H1 (cell line): Measurements from ENCODE around the gene TMEM250. TPM values are rescaled to one million over a fixed set of nuclear protein-coding genes. Genes with fewer than 3 reads are reported as not detected.

Experiments
- CTCF ChIA-PET: fragments of 300-600 bp; sonication (Branson Sonifier 250); formaldehyde crosslinking; loops from one replicate; lab custom pipeline; 2021; ENCODE audit not compliant: partially characterized antibody; lab: Charles Lee
- POLR2A ChIA-PET: fragments of 300-600 bp; sonication (Branson Sonifier 250); formaldehyde crosslinking; loops from one replicate; lab custom pipeline; 2021; ENCODE audit warnings: inconsistent platforms; ENCODE audit not compliant: partially characterized antibody; lab: Charles Lee
- DNase-seq, 2 experiments: peaks; one replicate each; pipeline versions ENCODE4 v3.0.0 to v3.0.0-alpha.2; 2010 to 2022; ENCODE audit warnings: low spot score in 2 of 2, low read depth in 1 of 2, mixed read lengths in 1 of 2
- FAIRE-seq: peaks from 2 replicates; lab custom pipeline; 2011; peaks lifted over from hg19 to GRCh38; lab: Jason Lieb, UNC
- H2AFZ ChIP-seq: 2 replicates; pipeline ENCODE4 v1.8.1; 2012; ENCODE audit warnings: low read length, inconsistent platforms
- H2AK5ac ChIP-seq: 2 replicates; pipeline ENCODE4 v1.6.1; 2013; ENCODE audit warnings: low read depth, low read length
- H2BK120ac ChIP-seq: replicated peaks from 2 replicates; pipeline ENCODE3; 2013; ENCODE audit warnings: low read depth, low read length, inconsistent platforms
- H2BK12ac ChIP-seq: 2 replicates; pipeline ENCODE4 v1.6.1; 2013; ENCODE audit warnings: low read depth, low read length
- H2BK15ac ChIP-seq: 2 replicates; pipeline ENCODE4 v1.6.1; 2013; ENCODE audit warnings: low read length
- H2BK20ac ChIP-seq: 2 replicates; pipeline ENCODE4 v1.6.1; 2013; ENCODE audit warnings: low read length
- H2BK5ac ChIP-seq: 2 replicates; pipeline ENCODE4 v1.6.1; 2013; ENCODE audit warnings: low read depth, low read length
- H3K14ac ChIP-seq: 2 replicates; pipeline ENCODE4 v1.6.1; 2013; ENCODE audit warnings: inconsistent platforms; ENCODE audit not compliant: insufficient read length
- H3K18ac ChIP-seq: 2 replicates; pipeline ENCODE4 v1.6.1; 2013; ENCODE audit warnings: low read length; ENCODE audit errors: extremely low read depth
- H3K23ac ChIP-seq: 2 replicates; pipeline ENCODE4 v1.6.1; 2013; ENCODE audit warnings: inconsistent platforms; ENCODE audit not compliant: insufficient read length
- H3K23me2 ChIP-seq: 2 replicates; pipeline ENCODE4 v1.6.1; 2013; ENCODE audit warnings: low read depth, low read length
- H3K27ac ChIP-seq: 2 replicates; pipeline ENCODE4 v1.6.1; 2011; ENCODE audit warnings: low read depth, low read length, inconsistent platforms
- H3K27me3 ChIP-seq, 4 experiments: replicated peaks in 1 of 4; 1 replicate in 1 of 4; 2 replicates in 3 of 4; pipeline versions ENCODE4 v1.6.1 to v1.8.1; 2011 to 2013; ENCODE audit warnings: low read length in 3 of 4, mild to moderate bottlenecking in 3 of 4, inconsistent platforms in 2 of 4, mixed read lengths in 2 of 4, moderate library complexity in 1 of 4; ENCODE audit not compliant: control insufficient read depth in 3 of 4, insufficient read depth in 3 of 4; ENCODE audit errors: extremely low read depth in 1 of 4
- H3K36me3 ChIP-seq, 4 experiments: 2 replicates each; pipeline versions ENCODE4 v1.6.1 to v1.8.1; 2011 to 2013; ENCODE audit warnings: mild to moderate bottlenecking in 4 of 4, low read length in 3 of 4, moderate library complexity in 2 of 4, control low read depth in 1 of 4, inconsistent platforms in 1 of 4; ENCODE audit not compliant: insufficient read depth in 4 of 4, control insufficient read depth in 2 of 4
- H3K4ac ChIP-seq: replicated peaks from 2 replicates; pipeline ENCODE3; 2013; ENCODE audit warnings: low read length, low read depth, mixed read lengths, inconsistent platforms; ENCODE audit not compliant: insufficient read length
- H3K4me1 ChIP-seq, 4 experiments: replicated peaks in 1 of 4; 1 replicate in 1 of 4; 2 replicates in 3 of 4; pipeline versions ENCODE4 v1.6.1 to v1.8.1; 2011 to 2013; ENCODE audit warnings: low read length in 3 of 4, inconsistent platforms in 2 of 4, mixed read lengths in 1 of 4; ENCODE audit not compliant: insufficient read depth in 4 of 4, control insufficient read depth in 3 of 4
- H3K4me2 ChIP-seq, 2 experiments: 2 replicates each; pipeline versions ENCODE4 v1.6.1 to v1.8.1; 2011 to 2013; ENCODE audit warnings: low read depth in 2 of 2, low read length in 2 of 2, control low read depth in 1 of 2, inconsistent platforms in 1 of 2, mild to moderate bottlenecking in 1 of 2; ENCODE audit not compliant: insufficient read depth in 1 of 2
- H3K4me3 ChIP-seq, 4 experiments: fragments of 200-600, 300-600 bp in 1 of 4; sonication (generic), shearing (Covaris generic), sonication (Bioruptor Twin) in 1 of 4; 2 replicates each; pipeline versions ENCODE4 v1.5.1 to v1.8.1; 2011 to 2016; ENCODE audit warnings: low read length in 4 of 4, low read depth in 3 of 4, control low read depth in 2 of 4, inconsistent platforms in 2 of 4, mild to moderate bottlenecking in 2 of 4, mixed read lengths in 1 of 4, moderate library complexity in 1 of 4; ENCODE audit not compliant: insufficient read depth in 2 of 4; ENCODE audit errors: extremely low read depth in 1 of 4
- H3K56ac ChIP-seq: replicated peaks from 2 replicates; pipeline ENCODE3; 2013; ENCODE audit warnings: low read depth, mild to moderate bottlenecking, mixed read lengths, low read length, inconsistent platforms; ENCODE audit not compliant: insufficient read length
- H3K79me1 ChIP-seq: 2 replicates; pipeline ENCODE4 v1.6.1; 2013; ENCODE audit warnings: low read depth, low read length, control low read depth
- H3K79me2 ChIP-seq, 2 experiments: 2 replicates each; pipeline versions ENCODE4 v1.6.1 to v1.8.1; 2012 to 2013; ENCODE audit warnings: low read length in 2 of 2, mild to moderate bottlenecking in 2 of 2, inconsistent platforms in 1 of 2; ENCODE audit not compliant: insufficient read depth in 2 of 2, control insufficient read depth in 1 of 2
- H3K9ac ChIP-seq, 4 experiments: replicated peaks in 1 of 4; 1 replicate in 1 of 4; 2 replicates in 3 of 4; pipeline versions ENCODE4 v1.6.1 to v1.8.1; 2011 to 2013; ENCODE audit warnings: low read depth in 3 of 4, low read length in 3 of 4, control low read depth in 2 of 4, mild to moderate bottlenecking in 2 of 4, moderate library complexity in 2 of 4, inconsistent platforms in 1 of 4; ENCODE audit errors: extremely low read depth in 1 of 4
- H3K9me3 ChIP-seq, 2 experiments: 2 replicates each; pipeline versions ENCODE4 v1.6.1 to v1.8.1; 2012 to 2013; ENCODE audit warnings: mild to moderate bottlenecking in 2 of 2, moderate library complexity in 2 of 2, control low read depth in 1 of 2, inconsistent platforms in 1 of 2, low read depth in 1 of 2, low read length in 1 of 2, mixed read lengths in 1 of 2; ENCODE audit not compliant: insufficient read depth in 2 of 2
- H4K20me1 ChIP-seq, 2 experiments: replicated peaks in 1 of 2; 2 replicates each; pipeline versions ENCODE3 to v1.8.1; 2011 to 2013; ENCODE audit warnings: inconsistent platforms in 2 of 2, low read length in 2 of 2, mild to moderate bottlenecking in 1 of 2; ENCODE audit not compliant: insufficient read depth in 2 of 2, control insufficient read depth in 1 of 2
- H4K5ac ChIP-seq: 2 replicates; pipeline ENCODE4 v1.6.1; 2013; ENCODE audit warnings: low read length, low read depth, mixed read lengths, inconsistent platforms; ENCODE audit not compliant: insufficient read length
- H4K8ac ChIP-seq: 2 replicates; pipeline ENCODE4 v1.8.0; 2013; ENCODE audit warnings: mild to moderate bottlenecking, moderate library complexity, low read length, inconsistent platforms; ENCODE audit not compliant: insufficient read depth; ENCODE audit errors: extremely low read depth
- H4K91ac ChIP-seq: replicated peaks from 2 replicates; pipeline ENCODE3; 2013; ENCODE audit warnings: low read length, mixed read lengths, inconsistent platforms; ENCODE audit not compliant: insufficient read length
- CBX8 ChIP-seq: fragments of 300-800, 300-1000 bp; sonication (generic); IDR thresholded peaks from 2 replicates; pipeline ENCODE4 v1.7.1; 2016; ENCODE audit warnings: low read depth, low read length, borderline replicate concordance
- CHD1 ChIP-seq: IDR thresholded peaks from 2 replicates; pipeline ENCODE4 v1.6.1; 2012; ENCODE audit warnings: low read depth, low read length, improper control_type of control experiment
- CREB1 ChIP-seq: IDR thresholded peaks from 2 replicates; pipeline ENCODE4 v1.6.1; 2012; ENCODE audit warnings: inconsistent platforms
- JUN ChIP-seq: IDR thresholded peaks from 2 replicates; pipeline ENCODE4 v1.6.1; 2011; ENCODE audit warnings: low read depth, mild to moderate bottlenecking, improper control_type of control experiment, low read length
- KDM4A ChIP-seq: IDR thresholded peaks from one replicate; pipeline ENCODE4 v1.7.1; 2012; ENCODE audit warnings: low read depth, mild to moderate bottlenecking, moderate library complexity, low read length, inconsistent platforms; ENCODE audit not compliant: severe bottlenecking
- KDM5A ChIP-seq: fragments of 200-600 bp; IDR thresholded peaks from 2 replicates; pipeline ENCODE4 v1.7.1; 2012; ENCODE audit warnings: mild to moderate bottlenecking, low read length, inconsistent platforms, mixed read lengths
- NANOG ChIP-seq: IDR thresholded peaks from 2 replicates; pipeline ENCODE4 v1.6.1; 2011; ENCODE audit warnings: low read length, low read depth, mild to moderate bottlenecking, inconsistent platforms; ENCODE audit not compliant: insufficient read depth, poor library complexity, severe bottlenecking
- POLR2A ChIP-seq, 2 experiments: IDR thresholded peaks; 1 replicate in 1 of 2; 2 replicates in 1 of 2; pipeline ENCODE4 v1.6.1; 2011; ENCODE audit warnings: low read depth in 2 of 2, low read length in 2 of 2, mild to moderate bottlenecking in 2 of 2; ENCODE audit errors: control extremely low read depth in 1 of 2
- SAP30 ChIP-seq: fragments of 300-600 bp; sonication (generic); IDR thresholded peaks from 2 replicates; pipeline ENCODE4 v1.7.1; 2012; ENCODE audit warnings: low read length, moderate library complexity, mild to moderate bottlenecking, inconsistent platforms; ENCODE audit not compliant: insufficient read depth, insufficient replicate concordance
- SP4 ChIP-seq: IDR thresholded peaks from 2 replicates; pipeline ENCODE4 v1.6.1; 2012; ENCODE audit warnings: low read length, inconsistent platforms
- USF2 ChIP-seq: IDR thresholded peaks from 2 replicates; pipeline ENCODE4 v1.6.1; 2011; ENCODE audit warnings: low read length, improper control_type of control experiment
- WGBS, 2 experiments: shearing (Covaris generic) in 1 of 2; methylation state at CpG; one replicate each; pipeline versions ENCODE4 v1.1.6 to v1.1.7; 2013 to 2015; ENCODE audit warnings: low lambda C conversion rate in 2 of 2, mixed read lengths in 2 of 2, inconsistent platforms in 1 of 2, low coverage in 1 of 2, missing lambda C conversion rate in 1 of 2; ENCODE audit not compliant: insufficient replicate concordance in 2 of 2, insufficient coverage in 1 of 2, insufficient read length in 1 of 2; ENCODE audit errors: extremely low coverage in 1 of 2, missing lambda C conversion rate in 1 of 2; 5-methylcytosine and 5-hydroxymethylcytosine counted together
- polyA plus RNA-seq, 7 experiments: library from polyadenylated mRNA; depleted of rRNA in 3 of 7; stranded (reverse) in 5 of 7; unstranded in 2 of 7; fragments of >200 nt in 5 of 7; fragments of 200-250 nt in 2 of 7; gene quantifications; 1 replicate in 5 of 7; 2 replicates in 1 of 7; 4 replicates in 1 of 7; pipeline versions ENCODE4 v1.2.1 to v1.2.3, GENCODE V29; 2011 to 2013; ENCODE audit warnings: missing spikeins in 2 of 7, mixed read lengths in 2 of 7
- total RNA-seq: library from RNA; stranded (reverse); fragmentation: NEBNext Ultra II Directional; extraction: Animal tissue kit (Norgen Biotek cat#: 25700); gene quantifications from 2 replicates; pipeline ENCODE4 v1.2.1, GENCODE V29; 2021

The TMEM250 gene
- total and polyA plus RNA-seq, 2 of the 8 experiments (the other 6 are each of a cell fraction or from before 2014, with no cell fraction given) = 22.3 to 34.9 TPM

GRCh38 chr9:136137321-136138265 lies 18.9 kb upstream of the TMEM250 start:
- Histone ChIP-seq H2BK20ac (no peak overlapping the region), H3K56ac (no peak overlapping the region), H2AK5ac (no peak overlapping the region), H3K18ac (no peak overlapping the region), H4K91ac (no peak overlapping the region), H3K36me3 (no peaks in the 10 kb centered on the region), H3K4ac (no peak overlapping the region), H3K79me2 (no peaks in the 10 kb centered on the region), H3K23me2 (peaks cover 4% of the 10 kb centered on the region; the same call in 1 of the 2 replicates), H2AFZ (no peak overlapping the region), H2BK15ac (no peak overlapping the region), H3K23ac (no peak overlapping the region), H3K4me3 (no peak overlapping the region), H2BK120ac (no peak overlapping the region), H3K4me1 (peaks cover 3 to 19% (median 12%) of the 10 kb centered on the region in 4 experiments), H3K27ac (no peak overlapping the region), H4K5ac (no peak overlapping the region), H3K9ac (no peak overlapping the region), H3K79me1 (no peaks in the 10 kb centered on the region), H4K8ac (no peak overlapping the region), H3K14ac (no peak overlapping the region), H3K4me2 (no peak overlapping the region), H2BK12ac (0 out of 2 replicates have a peak overlapping the region, but pooled peaks have one; percentile 39), H3K27me3 (peaks cover 4 to 16% (median 15%) of the 10 kb centered on the region in 4 experiments; a peak in 6 of 7 replicates), H3K9me3 (no peaks in the 10 kb centered on the region), H2BK5ac (0 out of 2 replicates have a peak overlapping the region, but pooled peaks have one; percentile 9), H4K20me1 (no peaks in the 10 kb centered on the region)
- POLR2A ChIA-PET = interaction anchor here (0.9 to 1.2 kb wide), 4 partner anchors 11 to 68 kb away, joined by 3 to 4 read pairs (median 3); partner anchors contain the start of gene LHX3
- CTCF ChIA-PET = interaction anchor here (0.7 to 3.0 kb wide), 32 partner anchors 9 to 433 kb away, joined by 3 to 15 read pairs (median 4); partner anchors contain the start of gene UBAC1
- FAIRE-seq (no peak), DNase-seq (no peak)
- WGBS, 2 experiments = 90% methylated on average over 27 of the region's 27 CpGs; no CpG with 5 or more reads in 1 of the 2 experiments
- TF ChIP-seq CREB1 = no peak
- no peak for TF ChIP-seq CHD1
- TF ChIP-seq SAP30 = no peak
- no peak for TF ChIP-seq JUN
- TF ChIP-seq NANOG = no peak
- TF ChIP-seq POLR2A (IDR thresholded peaks at IDR 0.05; ENCODE audit: control extremely low read depth in 1 of 2, low read depth in 2 of 2, low read length in 2 of 2) = no peak
- no peak for TF ChIP-seq KDM5A
- no peak for TF ChIP-seq SP4
- TF ChIP-seq CBX8 = no peak
- no peak for TF ChIP-seq USF2
- no peak for TF ChIP-seq KDM4A
